GM12878 (cell line): ENCODE data around the gene TDRD7. TPM values are rescaled to one million over a fixed set of nuclear protein-coding genes. Genes with fewer than 3 reads are reported as not detected.

Experiments used
- ATAC-seq: fragments of 200-7000 bp; cut with Tn5 transposase; 3 replicates; pipeline ENCODE4 v1.9.1; 2020; ENCODE audit warnings: mild to moderate bottlenecking, moderate library complexity
- BruUV-seq: library from RNA; stranded (reverse); fragments of 400-500 nt; replicated peaks from 2 replicates; lab custom pipeline; 2021; lab: Mats Ljungman, UMichigan
- CTCF ChIA-PET: fragments of 300-600 bp; sonication (Branson Sonifier 250); formaldehyde crosslinking; extraction: SDS; loops from one replicate; lab custom pipeline; 2021; ENCODE audit warnings: inconsistent platforms; lab: Yijun Ruan, JAX
- POLR2A ChIA-PET: fragments of 350-600 bp; formaldehyde crosslinking; extraction: SDS; loops from one replicate; lab custom pipeline; 2021; ENCODE audit warnings: inconsistent platforms; lab: Charles Lee
- RAD21 ChIA-PET: fragments of 300-600 bp; sonication (Branson Sonifier 250); formaldehyde crosslinking; loops from one replicate; lab custom pipeline; 2023; ENCODE audit warnings: antibody characterized with exemption; ENCODE audit not compliant: unreplicated experiment; lab: Charles Lee
- SMC1A ChIA-PET: fragments of 300-600 bp; sonication (Branson Sonifier 250); formaldehyde crosslinking; loops from one replicate; lab custom pipeline; 2023; ENCODE audit not compliant: unreplicated experiment, uncharacterized antibody; lab: Charles Lee
- DNase-seq: peaks from one replicate; pipeline ENCODE4 v3.0.0-alpha.2; 2011; ENCODE audit warnings: low read depth, low spot score
- FAIRE-seq: peaks from 3 replicates; lab custom pipeline; 2011; peaks lifted over from hg19 to GRCh38; lab: Jason Lieb, UNC
- H2AFZ ChIP-seq: 2 replicates; pipeline ENCODE4 v1.6.0; 2011; ENCODE audit warnings: low read depth, low read length, control low read depth; ENCODE audit not compliant: control insufficient read depth
- H3K27ac ChIP-seq: 2 replicates; pipeline ENCODE4 v1.5.1; 2011; ENCODE audit warnings: control low read depth; ENCODE audit not compliant: control insufficient read depth, insufficient read depth
- H3K27me3 ChIP-seq, 2 experiments: replicated peaks in 1 of 2; 2 replicates each; pipeline versions ENCODE4 v1.6.0 to v1.6.1; 2011; ENCODE audit warnings: low read length in 1 of 2; ENCODE audit not compliant: control insufficient read depth in 2 of 2, insufficient read depth in 2 of 2
- H3K36me3 ChIP-seq, 2 experiments: 2 replicates each; pipeline ENCODE4 v1.5.1; 2011; ENCODE audit warnings: low read length in 1 of 2; ENCODE audit not compliant: control insufficient read depth in 2 of 2, insufficient read depth in 2 of 2
- H3K4me1 ChIP-seq: 2 replicates; pipeline ENCODE4 v1.6.1; 2011; ENCODE audit warnings: mild to moderate bottlenecking, low read length, moderate library complexity, mixed read lengths; ENCODE audit not compliant: control insufficient read depth, insufficient read depth
- H3K4me2 ChIP-seq: 2 replicates; pipeline ENCODE4 v1.6.0; 2011; ENCODE audit warnings: control low read depth; ENCODE audit not compliant: control insufficient read depth, insufficient read depth
- H3K4me3 ChIP-seq: fragments of 200-600 bp; sonication (generic); 2 replicates; pipeline ENCODE4 v1.5.1; 2016
- H3K79me2 ChIP-seq: 2 replicates; pipeline ENCODE4 v1.6.0; 2011; ENCODE audit warnings: low read length; ENCODE audit not compliant: control insufficient read depth, insufficient read depth
- H3K9ac ChIP-seq: 2 replicates; pipeline ENCODE4 v1.8.0; 2011; ENCODE audit warnings: low read length, control low read depth, mixed read lengths; ENCODE audit not compliant: control insufficient read depth, insufficient read depth
- H3K9me3 ChIP-seq: replicated peaks from 3 replicates; pipeline ENCODE4 v1.5.1; 2011; ENCODE audit warnings: mild to moderate bottlenecking, low read length; ENCODE audit not compliant: control insufficient read depth, insufficient read depth
- H4K20me1 ChIP-seq: 2 replicates; pipeline ENCODE4 v1.6.0; 2011; ENCODE audit not compliant: control insufficient read depth, insufficient read depth
- BCL11A ChIP-seq: IDR thresholded peaks from 2 replicates; pipeline ENCODE4 v1.6.1; 2011; ENCODE audit warnings: low read depth, low read length
- KDM1A ChIP-seq: fragments of 200-600 bp; sonication (generic); IDR thresholded peaks from 2 replicates; pipeline ENCODE4 v1.6.1; 2016; ENCODE audit warnings: borderline replicate concordance
- MEF2B ChIP-seq: fragments of 450-650 bp; IDR thresholded peaks from 2 replicates; pipeline ENCODE4 v1.6.1; 2018; ENCODE audit warnings: mild to moderate bottlenecking, moderate library complexity; ENCODE audit not compliant: partially characterized antibody, poor library complexity, severe bottlenecking
- MXI1 ChIP-seq: fragments of 150-350 bp; IDR thresholded peaks from 2 replicates; pipeline ENCODE4 v1.6.1; 2011; ENCODE audit warnings: low read depth, mild to moderate bottlenecking, inconsistent platforms, low read length, improper control_type of control experiment
- MYC ChIP-seq: IDR thresholded peaks from 2 replicates; pipeline ENCODE4 v1.6.1; 2011; ENCODE audit warnings: mild to moderate bottlenecking, low read length, moderate library complexity, inconsistent platforms; ENCODE audit not compliant: insufficient read depth, insufficient replicate concordance, insufficient read length, severe bottlenecking
- NBN ChIP-seq: fragments of 450-650 bp; IDR thresholded peaks from 2 replicates; pipeline ENCODE4 v1.6.1; 2016
- NFXL1 ChIP-seq: fragments of 450-650 bp; IDR thresholded peaks from 2 replicates; pipeline ENCODE4 v1.6.1; 2017; ENCODE audit warnings: antibody characterized with exemption, mild to moderate bottlenecking, borderline replicate concordance
- PAX8 ChIP-seq: fragments of 450-650 bp; IDR thresholded peaks from 2 replicates; pipeline ENCODE4 v1.6.1; 2017; ENCODE audit warnings: mild to moderate bottlenecking, moderate library complexity
- RAD21 ChIP-seq: IDR thresholded peaks from 2 replicates; pipeline ENCODE4 v1.6.1; 2011; ENCODE audit warnings: mild to moderate bottlenecking, low read depth, low read length, moderate library complexity; ENCODE audit not compliant: insufficient read depth
- RFX5 ChIP-seq: IDR thresholded peaks from 2 replicates; pipeline ENCODE4 v1.6.1; 2011; ENCODE audit warnings: low read depth, low read length, improper control_type of control experiment
- TCF7 ChIP-seq: IDR thresholded peaks from 2 replicates; pipeline ENCODE4 v1.6.1; 2014; ENCODE audit warnings: antibody characterized with exemption, borderline replicate concordance
- ZNF217 ChIP-seq: fragments of 450-650 bp; IDR thresholded peaks from 2 replicates; pipeline ENCODE4 v1.6.1; 2017; ENCODE audit warnings: antibody characterized with exemption, mild to moderate bottlenecking
- ZZZ3 ChIP-seq: IDR thresholded peaks from 2 replicates; pipeline ENCODE4 v1.6.1; 2011; ENCODE audit warnings: low read depth; ENCODE audit not compliant: control insufficient read depth, insufficient read length
- WGBS: methylation state at CpG from one replicate; pipeline ENCODE4 v1.1.6; 2016; ENCODE audit warnings: low lambda C conversion rate; ENCODE audit not compliant: insufficient replicate concordance, insufficient coverage; ENCODE audit errors: missing lambda C conversion rate; 5-methylcytosine and 5-hydroxymethylcytosine counted together
- in situ Hi-C: fragments of 300-500 bp; cut with MboI; formaldehyde crosslinking; loops from 9 replicates; pipeline ENCODE4 v1.14.3; 2018; ENCODE audit warnings: mixed read lengths
- intact Hi-C: fragments of 100-400 bp; cut with micrococcal nuclease; formaldehyde crosslinking; loops from one replicate; pipeline ENCODE4 v1.14.2; 2022; ENCODE audit not compliant: unreplicated experiment
- polyA plus RNA-seq, 11 experiments: library from polyadenylated mRNA; depleted of rRNA in 4 of 11; unstranded in 6 of 11; stranded (reverse) in 5 of 11; fragments of >200 nt; fragmentation: Nextera tagmentation in 4 of 11; fragmentation: Illumina TruSeq in 1 of 11; extraction: Ambion mirVana in 4 of 11; extraction: Trizol in 1 of 11; gene quantifications; 1 replicate in 1 of 11; 2 replicates in 10 of 11; pipeline versions ENCODE4 v1.2.1 to v1.2.3, GENCODE V29; 2011 to 2016; ENCODE audit warnings: inconsistent platforms in 2 of 11, missing spikeins in 2 of 11, low read depth in 1 of 11
- total RNA-seq, 4 experiments: library from RNA; depleted of rRNA in 3 of 4; stranded (reverse); fragments of >200 nt in 3 of 4; fragmentation: Illumina TruSeq in 1 of 4; extraction: Trizol in 1 of 4; gene quantifications; 2 replicates each; pipeline versions ENCODE4 v1.2.1 to v1.2.3, GENCODE V29; 2013 to 2021
- TF ChIP-seq, protein P1 (sequence below): fragments of 450-650 bp; IDR thresholded peaks from 2 replicates; pipeline ENCODE4 v1.6.1; 2016; ENCODE audit warnings: mild to moderate bottlenecking
- TF ChIP-seq, protein P2 (sequence below): IDR thresholded peaks from 2 replicates; pipeline ENCODE4 v1.6.1; 2012; ENCODE audit warnings: low read depth, low read length, improper control_type of control experiment
- TF ChIP-seq, protein P3 (sequence below): IDR thresholded peaks from 2 replicates; pipeline ENCODE4 v1.6.1; 2012; ENCODE audit warnings: low read length, inconsistent platforms
- TF ChIP-seq, protein P4 (sequence below): fragments of 450-650 bp; IDR thresholded peaks from 2 replicates; pipeline ENCODE4 v1.6.1; 2017; ENCODE audit warnings: borderline replicate concordance
- TF ChIP-seq, protein P5 (sequence below): fragments of 450-650 bp; IDR thresholded peaks from 2 replicates; pipeline ENCODE4 v1.6.1; 2014; ENCODE audit warnings: mild to moderate bottlenecking

TDRD7 gene
- total and polyA plus RNA-seq, 10 of the 15 experiments (the other 5 are each of a cell fraction or from before 2014, with no cell fraction given) = 5.7 to 26.4 (median 16.2) TPM

DNA sequence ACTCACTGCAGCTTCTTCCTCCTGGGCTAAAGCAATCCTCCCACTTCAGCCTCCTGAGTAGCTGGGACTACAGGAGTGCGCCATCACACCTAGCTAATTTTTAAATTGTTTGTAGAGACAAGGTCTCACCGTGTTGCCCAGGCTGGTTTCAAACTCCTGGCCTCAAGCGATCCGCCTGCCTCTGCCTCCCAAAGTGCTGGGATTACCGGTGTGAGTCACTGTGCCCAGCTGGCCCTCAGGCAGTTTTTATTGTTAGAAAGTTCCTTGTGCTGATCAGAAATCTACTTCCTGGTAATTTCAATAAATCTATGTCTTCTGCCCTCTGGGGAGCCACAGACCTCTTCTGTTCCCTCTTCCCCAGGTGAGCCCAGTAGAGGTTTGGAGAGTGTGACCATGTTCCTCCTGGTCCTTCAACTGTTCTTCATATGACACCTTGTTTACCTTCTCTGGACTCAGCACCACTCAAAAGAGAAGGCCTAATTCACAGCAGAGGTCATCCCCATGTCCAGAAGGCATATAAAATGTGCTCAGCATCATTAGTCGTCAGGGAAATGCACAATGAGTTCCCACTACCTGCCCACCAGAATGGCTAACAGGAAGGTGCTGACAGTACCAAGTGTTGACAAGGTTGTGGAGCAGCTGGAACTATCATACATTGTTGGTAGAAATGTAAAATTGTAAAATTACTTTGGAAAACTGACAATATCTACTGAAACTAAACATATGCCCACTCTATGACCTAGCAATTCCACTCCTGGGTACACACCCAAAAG, 99.9 kb downstream of the TDRD7 start:
- Histone ChIP-seq H3K9me3 (peaks cover 3% of the 10 kb centered on the region), H3K79me2 (peaks cover 48% of the 10 kb centered on the region), H3K9ac (0 out of 2 replicates have a peak overlapping the region, but pooled peaks have one; percentile 14), H4K20me1 (no peaks in the 10 kb centered on the region), H3K36me3 (no peaks in the 10 kb centered on the region), H3K27ac (peak overlapping the region; percentile 87), H3K4me2 (peak overlapping the region; percentile 76), H3K4me3 (no peak overlapping the region), H2AFZ (peak overlapping the region; percentile 69), H3K27me3 (no peaks in the 10 kb centered on the region), H3K4me1 (peaks cover 40% of the 10 kb centered on the region)
- CTCF ChIA-PET = interaction anchor here (0.7 to 3.9 kb wide), 8 partner anchors 9 to 104 kb away, joined by 4 to 41 read pairs (median 21); partner anchors contain the start of gene TMOD1
- RAD21 ChIA-PET = interaction anchor here (0.6 to 3.6 kb wide), 15 partner anchors 10 to 654 kb away, joined by 3 to 75 read pairs (median 10); partner anchors contain the start of genes NCBP1, TDRD7, TMOD1 and TSTD2
- intact Hi-C loops (loop anchor here (1.0 kb wide), 2 partner anchors 16 to 47 kb away; no protein-coding TSS in a partner anchor), in situ Hi-C loops (no loop called here)
- WGBS = 37% methylated on average over 6 of the region's 6 CpGs
- ATAC-seq (peak; percentile 35), DNase-seq (no peak), FAIRE-seq (no peak)
- POLR2A ChIA-PET = interaction anchor here (1.1 to 2.9 kb wide), 8 partner anchors 8 to 86 kb away, joined by 3 to 30 read pairs (median 6); partner anchors contain the start of gene TMOD1
- SMC1A ChIA-PET = interaction anchor here (0.7 to 5.2 kb wide), 13 partner anchors 10 to 103 kb away, joined by 3 to 49 read pairs (median 12); partner anchors contain the start of genes TDRD7 and TMOD1
- BruUV-seq = no TSS peak
- TF ChIP-seq ZNF217 (0 out of 2 replicates have a peak, but pooled peaks have one; percentile 51), TCF7 (no peak), MXI1 (no peak), MYC (no peak), BCL11A (no peak), NFXL1 (no peak), RAD21 (no peak), MEF2B (no peak), RFX5 (no peak; the same call in 1 of the 2 replicates), PAX8 (no peak), KDM1A (no peak), NBN (no peak; the same call in 1 of the 2 replicates), ZZZ3 (no peak)
- TF ChIP-seq, protein P1, sequence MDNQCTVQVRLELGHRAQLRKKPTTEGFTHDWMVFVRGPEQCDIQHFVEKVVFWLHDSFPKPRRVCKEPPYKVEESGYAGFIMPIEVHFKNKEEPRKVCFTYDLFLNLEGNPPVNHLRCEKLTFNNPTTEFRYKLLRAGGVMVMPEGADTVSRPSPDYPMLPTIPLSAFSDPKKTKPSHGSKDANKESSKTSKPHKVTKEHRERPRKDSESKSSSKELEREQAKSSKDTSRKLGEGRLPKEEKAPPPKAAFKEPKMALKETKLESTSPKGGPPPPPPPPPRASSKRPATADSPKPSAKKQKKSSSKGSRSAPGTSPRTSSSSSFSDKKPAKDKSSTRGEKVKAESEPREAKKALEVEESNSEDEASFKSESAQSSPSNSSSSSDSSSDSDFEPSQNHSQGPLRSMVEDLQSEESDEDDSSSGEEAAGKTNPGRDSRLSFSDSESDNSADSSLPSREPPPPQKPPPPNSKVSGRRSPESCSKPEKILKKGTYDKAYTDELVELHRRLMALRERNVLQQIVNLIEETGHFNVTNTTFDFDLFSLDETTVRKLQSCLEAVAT = no peak
- TF ChIP-seq, protein P2, sequence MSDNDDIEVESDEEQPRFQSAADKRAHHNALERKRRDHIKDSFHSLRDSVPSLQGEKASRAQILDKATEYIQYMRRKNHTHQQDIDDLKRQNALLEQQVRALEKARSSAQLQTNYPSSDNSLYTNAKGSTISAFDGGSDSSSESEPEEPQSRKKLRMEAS = no peak
- TF ChIP-seq, protein P3, sequence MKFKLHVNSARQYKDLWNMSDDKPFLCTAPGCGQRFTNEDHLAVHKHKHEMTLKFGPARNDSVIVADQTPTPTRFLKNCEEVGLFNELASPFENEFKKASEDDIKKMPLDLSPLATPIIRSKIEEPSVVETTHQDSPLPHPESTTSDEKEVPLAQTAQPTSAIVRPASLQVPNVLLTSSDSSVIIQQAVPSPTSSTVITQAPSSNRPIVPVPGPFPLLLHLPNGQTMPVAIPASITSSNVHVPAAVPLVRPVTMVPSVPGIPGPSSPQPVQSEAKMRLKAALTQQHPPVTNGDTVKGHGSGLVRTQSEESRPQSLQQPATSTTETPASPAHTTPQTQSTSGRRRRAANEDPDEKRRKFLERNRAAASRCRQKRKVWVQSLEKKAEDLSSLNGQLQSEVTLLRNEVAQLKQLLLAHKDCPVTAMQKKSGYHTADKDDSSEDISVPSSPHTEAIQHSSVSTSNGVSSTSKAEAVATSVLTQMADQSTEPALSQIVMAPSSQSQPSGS = no peak
- TF ChIP-seq, protein P4, sequence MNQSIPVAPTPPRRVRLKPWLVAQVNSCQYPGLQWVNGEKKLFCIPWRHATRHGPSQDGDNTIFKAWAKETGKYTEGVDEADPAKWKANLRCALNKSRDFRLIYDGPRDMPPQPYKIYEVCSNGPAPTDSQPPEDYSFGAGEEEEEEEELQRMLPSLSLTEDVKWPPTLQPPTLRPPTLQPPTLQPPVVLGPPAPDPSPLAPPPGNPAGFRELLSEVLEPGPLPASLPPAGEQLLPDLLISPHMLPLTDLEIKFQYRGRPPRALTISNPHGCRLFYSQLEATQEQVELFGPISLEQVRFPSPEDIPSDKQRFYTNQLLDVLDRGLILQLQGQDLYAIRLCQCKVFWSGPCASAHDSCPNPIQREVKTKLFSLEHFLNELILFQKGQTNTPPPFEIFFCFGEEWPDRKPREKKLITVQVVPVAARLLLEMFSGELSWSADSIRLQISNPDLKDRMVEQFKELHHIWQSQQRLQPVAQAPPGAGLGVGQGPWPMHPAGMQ = no peak
- TF ChIP-seq, protein P5, sequence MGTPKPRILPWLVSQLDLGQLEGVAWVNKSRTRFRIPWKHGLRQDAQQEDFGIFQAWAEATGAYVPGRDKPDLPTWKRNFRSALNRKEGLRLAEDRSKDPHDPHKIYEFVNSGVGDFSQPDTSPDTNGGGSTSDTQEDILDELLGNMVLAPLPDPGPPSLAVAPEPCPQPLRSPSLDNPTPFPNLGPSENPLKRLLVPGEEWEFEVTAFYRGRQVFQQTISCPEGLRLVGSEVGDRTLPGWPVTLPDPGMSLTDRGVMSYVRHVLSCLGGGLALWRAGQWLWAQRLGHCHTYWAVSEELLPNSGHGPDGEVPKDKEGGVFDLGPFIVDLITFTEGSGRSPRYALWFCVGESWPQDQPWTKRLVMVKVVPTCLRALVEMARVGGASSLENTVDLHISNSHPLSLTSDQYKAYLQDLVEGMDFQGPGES = no peak
